NCI-H187 treated with DMSO at 0.1 percent for 48 hours (cell line): ENCODE results near the gene NADK2.
A peak's percentile ranks its signal among the peaks of the same experiment; 100 is the strongest.
"Not testable (repeated sequence)": the region's sequence is repeated elsewhere in the genome, so short reads cannot be mapped to it uniquely, and the experiment has no call there.

Source experiments
- DNase-seq: peaks from one replicate; lab custom pipeline; 2025; lab: John Stamatoyannopoulos, UW

The NADK2 gene, protein sequence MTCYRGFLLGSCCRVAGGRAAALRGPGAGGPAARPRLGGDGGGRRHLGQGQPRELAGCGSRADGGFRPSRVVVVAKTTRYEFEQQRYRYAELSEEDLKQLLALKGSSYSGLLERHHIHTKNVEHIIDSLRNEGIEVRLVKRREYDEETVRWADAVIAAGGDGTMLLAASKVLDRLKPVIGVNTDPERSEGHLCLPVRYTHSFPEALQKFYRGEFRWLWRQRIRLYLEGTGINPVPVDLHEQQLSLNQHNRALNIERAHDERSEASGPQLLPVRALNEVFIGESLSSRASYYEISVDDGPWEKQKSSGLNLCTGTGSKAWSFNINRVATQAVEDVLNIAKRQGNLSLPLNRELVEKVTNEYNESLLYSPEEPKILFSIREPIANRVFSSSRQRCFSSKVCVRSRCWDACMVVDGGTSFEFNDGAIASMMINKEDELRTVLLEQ

DNA sequence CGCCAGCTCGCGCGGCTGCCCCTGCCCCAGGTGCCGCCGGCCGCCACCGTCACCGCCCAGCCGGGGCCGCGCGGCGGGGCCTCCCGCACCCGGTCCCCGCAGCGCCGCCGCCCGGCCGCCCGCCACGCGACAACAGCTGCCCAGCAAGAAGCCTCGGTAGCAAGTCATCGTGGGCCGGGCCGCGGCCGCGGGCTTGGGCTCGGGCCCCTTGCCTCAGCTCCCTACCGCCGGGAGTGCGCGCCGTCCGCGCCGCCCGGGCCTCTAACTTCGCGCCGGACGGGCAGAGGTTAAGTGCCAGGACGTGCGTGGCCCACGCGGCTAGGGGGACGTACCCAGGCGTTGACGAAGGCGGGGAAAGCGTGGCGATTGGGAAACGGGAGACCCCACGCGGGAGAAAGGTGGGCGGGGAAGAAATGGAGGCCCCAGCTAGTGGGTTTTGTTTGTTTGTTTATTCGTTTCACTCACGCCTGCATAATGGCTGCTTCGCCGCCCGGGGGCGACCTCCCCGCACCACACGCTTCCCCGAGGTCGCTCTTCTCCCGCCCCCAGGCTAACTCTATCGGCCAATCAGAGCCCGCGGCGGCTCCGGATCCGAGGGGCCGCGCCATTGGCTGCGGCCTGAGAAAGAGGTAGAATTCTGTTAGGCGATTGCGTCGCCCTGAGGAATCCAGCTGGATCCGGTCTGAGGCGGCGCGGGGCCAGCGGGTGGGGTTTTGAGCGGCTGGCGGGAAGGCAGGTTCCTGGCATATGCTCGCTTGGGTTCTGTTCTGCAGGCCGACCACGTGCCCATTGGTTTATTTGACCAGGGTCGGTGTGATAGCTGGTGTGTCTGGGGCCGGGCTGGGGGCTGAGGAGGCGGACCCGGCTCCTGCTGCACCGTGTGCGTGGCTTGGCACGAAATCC, at the start of gene NADK2:
Gene NADK2, minus strand, starts transcription at position 295 of the 903 bp plus-strand sequence. Its CDS starts 127 bp downstream, at position 168.
- DNase-seq, result peak; percentile 63

DNA sequence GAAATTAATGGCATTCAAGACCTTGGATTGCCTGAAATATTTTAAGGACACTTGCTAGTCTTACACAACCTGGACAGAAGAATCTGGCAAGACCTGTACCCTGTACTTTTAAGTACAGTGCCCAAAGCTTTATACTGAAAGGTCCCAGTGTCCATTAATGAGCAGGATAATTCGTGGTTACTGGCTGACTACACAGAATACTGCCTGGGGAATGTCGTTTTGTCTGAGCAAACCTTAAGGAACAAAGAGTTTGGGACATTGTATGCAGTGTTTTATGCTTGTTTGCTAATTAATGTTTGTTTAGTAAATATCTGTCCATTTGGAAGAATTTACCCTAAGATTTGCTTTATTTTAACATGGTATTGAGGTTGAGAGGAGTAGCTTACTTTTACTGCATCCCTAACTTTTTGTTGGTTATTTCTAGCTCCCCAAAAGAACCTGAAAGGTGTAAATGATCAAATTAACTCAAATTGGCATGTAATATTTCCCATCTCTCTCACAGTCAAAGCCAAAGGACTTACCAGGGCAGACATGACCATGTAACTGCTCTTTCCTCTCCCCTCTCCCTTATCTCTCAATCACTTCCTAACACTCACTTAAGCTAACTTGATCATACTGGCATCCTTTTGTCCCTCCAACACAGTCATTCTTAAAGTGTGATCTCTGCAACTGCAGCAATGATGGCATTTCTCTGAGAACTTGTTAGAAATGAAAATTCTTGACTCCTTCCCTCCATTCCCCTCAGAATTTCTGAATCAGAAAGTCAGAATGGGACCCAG, 44.3 kb upstream of the NADK2 start:
- DNase-seq, result no peak

DNA sequence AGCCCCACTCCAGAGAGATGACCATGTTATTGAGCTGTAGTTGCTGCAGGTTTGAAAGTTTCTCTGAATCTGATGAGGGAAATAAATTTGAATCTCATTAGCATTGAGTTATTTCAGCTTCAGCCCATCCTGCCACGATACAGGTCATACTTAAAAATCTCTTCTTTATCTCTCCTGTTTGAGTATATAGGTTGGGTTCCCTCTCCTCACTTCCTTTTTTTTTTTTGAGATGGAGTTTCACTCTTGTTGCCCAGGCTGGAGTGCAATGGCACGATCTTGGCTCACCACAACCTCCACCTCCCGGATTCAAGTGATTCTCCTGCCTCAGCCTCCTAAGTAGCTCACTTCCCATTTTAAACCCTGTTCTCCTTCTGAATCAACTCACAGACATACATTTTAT, 42.0 kb upstream of the NADK2 start:
- DNase-seq, result not testable (repeated sequence)

DNA sequence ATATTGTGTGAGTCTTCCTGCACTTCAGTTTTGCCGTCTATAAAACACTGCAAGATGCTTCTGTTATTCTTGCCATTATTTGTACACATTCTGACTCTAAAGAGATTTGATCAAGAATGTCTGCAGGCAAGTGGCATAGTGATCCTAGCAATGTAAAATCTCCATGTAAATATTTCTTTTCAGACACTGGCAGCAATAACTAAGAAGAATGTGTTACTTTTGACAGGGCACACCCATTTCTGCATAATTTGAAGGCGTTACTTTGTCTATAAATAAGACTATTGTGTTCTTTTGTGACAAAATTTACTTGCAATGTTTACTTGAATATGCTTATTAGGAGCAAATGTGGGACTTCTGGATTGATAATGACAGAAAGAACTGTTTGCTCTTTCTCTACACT, 39.9 kb upstream of the NADK2 start:
- no peak for DNase-seq

DNA sequence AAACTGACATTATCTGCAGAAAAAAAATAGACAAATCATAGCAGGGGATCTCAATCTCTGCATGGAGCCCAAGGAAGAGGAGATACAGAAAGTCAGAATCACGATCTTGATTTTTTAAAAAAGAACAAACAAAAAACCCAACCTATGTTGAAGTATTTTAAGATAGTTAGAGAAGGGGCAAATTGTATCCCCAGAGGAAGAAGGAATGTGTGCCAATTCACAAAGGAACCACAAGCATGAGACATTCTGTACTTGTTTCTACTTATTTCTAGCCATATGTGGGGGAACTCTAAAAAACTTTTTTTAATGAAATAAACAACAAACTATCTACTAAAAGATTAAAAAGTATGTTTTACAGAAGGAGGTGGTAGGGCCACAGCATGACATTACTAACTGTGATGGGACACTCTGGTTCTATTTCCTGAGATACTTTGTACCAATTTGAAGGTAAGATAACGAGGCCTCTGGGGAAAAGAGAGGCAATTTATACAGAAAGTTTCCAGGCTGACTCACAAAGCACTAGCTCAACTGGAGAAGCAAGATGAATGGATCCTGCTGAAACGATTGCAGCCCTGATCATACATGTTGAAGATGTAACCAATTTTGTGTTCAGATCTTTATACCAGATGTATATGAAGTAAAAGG, 37.5 kb upstream of the NADK2 start:
- no peak for DNase-seq

DNA sequence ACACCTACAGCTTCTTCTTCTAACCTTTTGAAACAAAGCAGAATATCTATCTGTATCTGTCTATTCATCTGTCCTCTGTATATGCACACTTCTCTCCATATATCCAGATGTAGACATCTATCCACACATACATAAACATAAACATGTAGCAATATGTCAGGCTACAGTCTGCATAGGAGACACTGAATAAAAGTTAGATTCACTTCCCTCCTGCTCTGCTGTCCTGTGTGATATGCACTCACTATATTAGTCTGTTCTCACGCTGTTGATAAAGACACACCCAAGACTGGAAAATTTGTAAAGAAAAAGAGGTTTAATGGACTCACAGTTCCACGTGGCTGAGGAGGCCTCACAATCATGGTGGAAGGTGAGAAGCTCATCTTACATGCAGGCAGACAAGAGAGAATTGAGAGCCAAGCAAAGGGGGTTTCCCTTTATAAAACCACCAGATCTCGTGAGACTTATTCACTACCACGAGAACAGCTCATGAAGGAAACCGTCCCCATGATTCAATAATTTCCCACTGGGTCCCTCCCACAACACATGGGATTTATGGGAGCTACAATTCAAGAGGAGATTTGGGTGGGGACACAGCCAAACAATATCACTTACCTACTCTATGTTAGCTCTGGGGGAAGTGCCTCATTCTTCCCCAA, 35.9 kb upstream of the NADK2 start:
- no peak for DNase-seq

DNA sequence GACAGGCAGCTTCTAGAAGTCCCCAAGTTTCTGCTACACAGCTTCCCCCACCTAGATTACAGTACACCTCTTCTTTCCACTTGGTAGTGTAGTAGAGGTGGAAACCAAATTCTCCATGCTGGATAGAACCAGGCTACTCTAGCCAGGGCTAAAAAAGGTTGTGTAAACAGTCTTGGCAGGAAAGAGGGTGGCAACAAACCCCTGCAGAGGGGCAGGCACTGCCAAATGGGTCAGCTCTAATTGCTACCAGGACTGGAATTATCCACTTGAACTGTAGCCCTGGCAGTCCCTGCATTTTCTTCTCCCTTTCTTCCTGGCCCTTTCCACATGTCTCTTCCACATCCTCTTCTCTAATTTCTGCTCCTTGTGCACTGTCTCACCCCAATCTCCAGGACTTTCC, 35.1 kb upstream of the NADK2 start:
- DNase-seq, result no peak

DNA sequence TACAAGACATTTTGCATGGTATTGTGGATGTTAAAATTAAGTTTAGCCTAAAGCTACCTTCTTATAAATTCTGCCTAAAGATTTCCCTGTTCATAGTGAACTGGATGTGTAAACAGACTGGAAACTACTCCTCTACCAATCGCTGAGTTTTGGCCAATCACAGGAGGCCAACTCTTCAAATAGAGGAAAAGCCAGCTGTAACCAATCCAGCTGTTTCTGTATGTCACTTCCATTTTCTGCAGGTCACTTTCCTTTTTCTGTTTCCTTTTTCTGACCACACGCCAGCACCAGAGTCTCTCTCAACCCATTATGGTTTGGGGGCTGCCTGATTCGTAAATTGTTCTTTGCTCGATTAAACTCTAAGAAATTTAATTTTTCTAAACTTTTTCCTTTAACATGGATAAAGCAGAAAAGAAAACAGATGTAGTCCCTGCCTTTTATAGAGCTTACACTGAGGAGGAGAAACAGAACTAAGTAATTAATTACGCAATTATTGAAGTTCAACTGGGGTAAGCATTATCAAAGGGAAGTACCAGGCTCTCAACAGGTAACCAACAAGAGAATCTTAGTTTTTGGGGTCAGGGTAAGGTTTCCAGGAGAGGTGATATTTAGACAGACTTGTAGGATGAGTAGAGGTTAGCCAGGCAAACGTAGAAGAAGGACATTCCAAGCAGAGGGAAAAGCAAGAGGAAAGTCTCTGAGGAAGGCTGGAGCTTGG, 32.2 kb upstream of the NADK2 start:
- DNase-seq, result no peak

DNA sequence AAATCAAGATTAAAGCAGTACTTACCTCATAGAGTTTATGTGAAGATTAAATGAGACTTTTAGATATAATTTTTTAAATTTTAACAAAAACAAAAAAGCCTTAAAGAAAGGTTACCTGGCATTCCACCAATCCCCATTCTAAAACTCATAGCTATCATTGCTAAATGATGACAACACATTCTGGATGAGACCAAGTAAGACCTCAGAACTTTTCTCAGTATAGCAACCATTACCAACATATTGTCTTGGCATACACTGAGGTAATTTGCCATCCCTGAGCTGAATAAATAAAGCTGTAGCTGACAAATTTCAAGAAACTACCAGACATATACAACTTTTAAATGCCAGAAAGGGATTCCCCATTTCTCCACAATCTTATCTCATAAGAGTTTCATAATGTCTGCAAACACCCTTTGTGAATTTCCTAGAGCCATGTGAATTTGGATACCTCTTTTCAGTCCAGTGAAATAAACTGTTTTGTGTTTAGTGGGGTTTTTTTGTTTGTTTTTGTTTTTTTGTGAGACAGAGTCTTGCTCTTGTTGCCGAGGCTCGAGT, 30.5 kb upstream of the NADK2 start:
- DNase-seq, result no peak

DNA sequence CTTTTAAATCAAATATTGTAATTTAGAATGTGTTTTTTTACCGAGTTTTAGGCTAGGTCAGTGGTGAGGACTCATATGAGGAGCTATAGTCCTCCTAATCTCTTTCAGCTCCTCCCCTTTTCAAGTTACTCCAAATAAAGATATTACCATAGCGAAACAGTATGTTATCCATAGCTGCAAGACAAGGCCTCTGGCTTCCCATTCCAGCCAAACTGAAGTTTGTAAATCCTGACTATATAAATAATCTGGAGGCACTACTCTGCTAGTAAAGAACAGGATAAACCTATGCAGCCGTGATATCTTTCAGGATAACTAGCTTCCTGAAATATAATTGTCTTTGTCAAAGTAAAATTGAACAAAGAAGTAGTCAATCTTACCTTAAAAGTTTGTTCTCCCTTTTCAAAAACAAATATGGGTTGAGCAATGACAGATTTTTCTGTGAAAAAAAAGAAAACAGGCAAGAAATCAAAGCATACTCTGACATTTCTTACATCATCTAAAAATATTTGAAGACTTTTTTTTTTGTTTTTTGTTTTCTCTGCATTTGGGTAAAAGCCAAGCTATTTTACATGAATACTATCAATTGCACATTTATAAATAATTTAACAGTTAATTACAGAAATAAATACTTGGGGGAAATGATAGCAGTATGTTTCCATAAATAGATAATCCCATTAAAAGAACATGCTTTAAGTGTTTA, 29.3 kb upstream of the NADK2 start:
- no peak for DNase-seq

DNA sequence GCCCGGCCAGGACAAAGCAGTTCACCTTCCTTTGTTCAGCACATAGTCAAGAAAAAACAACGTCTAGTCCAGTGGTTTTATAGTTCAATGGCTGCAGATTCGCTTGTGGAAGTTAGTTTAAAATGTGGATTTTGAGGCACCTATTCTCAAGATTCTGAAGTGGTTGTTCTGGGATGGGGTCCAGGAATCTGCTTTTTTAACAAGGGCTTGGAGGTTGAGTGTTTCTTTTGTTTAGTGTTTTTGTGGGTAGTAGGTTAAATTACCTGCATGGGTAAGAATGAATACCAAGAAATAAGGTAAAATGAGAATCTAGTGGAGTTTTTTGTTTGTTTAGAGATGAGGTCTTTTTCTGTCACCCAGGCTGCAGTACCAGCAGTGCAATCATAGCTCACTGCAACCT, 28.4 kb upstream of the NADK2 start:
- no peak for DNase-seq

DNA sequence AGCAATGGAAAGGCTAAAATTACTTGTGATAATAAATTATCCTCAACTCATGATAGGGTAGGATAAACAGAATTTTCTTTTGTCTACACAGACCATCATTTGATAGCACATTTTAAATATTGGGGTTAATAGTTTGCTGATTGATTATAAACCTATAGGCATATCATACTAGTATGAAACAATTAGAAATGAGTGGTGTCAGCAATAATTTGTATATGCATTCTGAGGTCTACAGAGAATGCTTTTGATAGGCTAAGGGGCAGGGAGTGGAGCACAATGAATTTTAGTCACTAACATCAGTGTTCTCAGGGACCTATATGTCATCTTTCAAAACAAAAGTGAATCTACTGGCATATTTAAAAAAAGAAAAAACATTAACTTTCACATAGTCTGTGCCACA, 27.8 kb upstream of the NADK2 start:
- DNase-seq, result no peak

DNA sequence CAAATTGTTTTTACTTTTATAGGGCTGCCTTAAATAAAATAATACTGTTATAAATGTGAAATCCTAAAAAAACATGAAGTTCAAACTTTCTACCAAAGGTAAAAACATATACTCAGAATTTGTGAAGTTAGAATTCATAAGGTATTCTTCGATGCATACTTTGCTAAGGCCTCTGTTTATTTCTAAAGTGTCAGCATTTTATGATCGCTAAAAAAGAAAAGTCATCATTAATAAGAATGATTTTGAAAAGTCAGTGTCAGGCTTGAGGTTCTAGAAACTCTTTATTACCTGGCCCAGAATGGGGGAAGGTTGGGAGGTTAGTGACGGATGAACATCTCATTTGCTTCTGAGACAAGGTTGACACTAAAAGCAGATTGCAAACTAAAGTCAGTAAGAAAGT, 26.2 kb upstream of the NADK2 start:
- no peak for DNase-seq

DNA sequence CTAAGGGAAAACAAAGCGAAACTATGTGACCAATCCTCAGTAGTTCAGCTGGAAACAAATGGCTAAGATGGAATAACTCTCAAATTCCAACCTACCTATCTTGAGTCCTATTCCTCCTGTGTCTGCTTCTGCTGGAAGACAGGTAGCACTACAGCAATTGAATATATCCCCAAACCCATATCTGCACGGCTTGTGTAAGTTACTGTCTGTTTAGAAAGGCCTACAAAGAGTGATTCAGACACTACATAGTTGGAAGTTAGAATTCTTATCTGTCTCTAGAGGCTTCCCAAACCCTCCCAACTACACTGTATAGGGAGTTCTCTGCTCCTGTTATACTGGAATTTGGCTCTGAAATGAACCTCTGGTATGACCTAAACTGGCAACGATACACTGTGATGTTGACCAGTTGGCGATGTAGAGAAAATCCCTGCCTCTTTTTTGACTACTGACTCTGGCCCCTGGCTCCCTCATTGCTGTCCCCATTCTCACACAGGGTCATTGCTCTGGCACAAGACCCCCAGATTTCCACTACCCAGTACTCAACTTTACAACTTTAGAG, 22.6 kb upstream of the NADK2 start:
- DNase-seq, result no peak

DNA sequence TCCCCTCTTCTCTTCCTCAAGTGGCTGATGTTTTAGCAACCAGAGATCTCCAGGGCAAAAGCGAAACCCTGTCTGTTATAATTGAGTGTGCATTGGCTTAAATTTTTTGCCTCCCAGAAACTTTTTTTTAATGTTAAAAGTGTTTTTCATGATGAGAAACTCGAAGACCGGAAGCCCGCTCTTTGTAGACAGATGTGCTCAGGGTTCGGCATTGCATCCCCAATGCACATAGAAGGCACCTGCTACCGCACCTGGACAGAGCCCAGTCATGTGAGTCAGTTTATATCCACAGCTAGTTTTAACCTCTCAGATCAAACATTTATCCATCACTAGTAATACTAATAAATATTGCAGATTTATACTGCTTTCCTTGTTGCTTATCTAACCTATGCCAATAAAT, 19.5 kb upstream of the NADK2 start:
- no peak for DNase-seq

DNA sequence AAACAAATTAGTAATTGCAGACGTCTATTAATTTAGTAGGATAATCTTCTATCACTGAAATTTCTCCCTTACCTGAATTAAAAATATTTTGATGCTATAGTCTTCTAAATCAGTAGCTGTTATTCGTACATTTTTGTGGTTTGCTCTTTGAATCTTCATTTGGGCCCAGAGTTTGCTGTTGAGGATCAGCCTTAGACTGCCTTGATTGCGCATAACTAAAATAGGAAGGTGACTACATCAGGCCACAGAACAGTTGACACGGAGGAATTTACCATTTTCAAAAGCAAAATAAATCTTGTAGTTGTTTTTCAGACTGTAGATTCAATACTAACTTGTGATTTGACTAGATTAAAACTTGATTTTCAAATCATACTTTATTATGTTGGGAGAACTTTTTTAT, 11.8 kb upstream of the NADK2 start:
- no peak for DNase-seq

DNA sequence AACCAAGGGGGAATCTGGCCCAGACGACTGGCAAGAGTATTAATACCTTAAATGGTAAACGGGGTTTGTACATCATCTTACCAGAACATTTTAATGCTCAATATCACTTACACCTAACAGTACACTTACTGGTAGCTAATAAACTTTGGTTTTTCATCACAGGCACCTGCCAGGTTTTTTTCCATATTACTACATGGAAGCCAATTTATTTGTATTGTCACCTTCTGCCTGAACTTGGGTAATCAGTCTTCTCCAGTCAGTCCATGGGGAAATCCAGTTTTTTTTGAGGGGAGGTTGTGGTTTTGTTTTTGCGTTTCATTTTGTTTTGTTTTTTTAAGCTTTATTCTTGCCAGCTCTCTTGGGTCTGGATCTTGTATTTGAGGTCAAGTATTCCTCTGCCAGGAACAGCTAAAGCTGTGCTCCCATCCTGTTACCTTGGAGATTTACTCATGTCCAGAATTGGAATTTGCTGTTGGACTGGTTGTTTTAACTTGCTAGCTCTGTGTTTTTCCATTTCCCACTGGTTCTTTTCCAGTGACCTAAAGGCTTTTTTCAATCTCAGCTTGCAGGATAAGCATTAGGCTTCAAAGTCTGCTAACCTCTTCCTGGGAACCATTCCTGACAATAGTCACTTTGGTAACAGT, 11.1 kb upstream of the NADK2 start:
- no peak for DNase-seq

DNA sequence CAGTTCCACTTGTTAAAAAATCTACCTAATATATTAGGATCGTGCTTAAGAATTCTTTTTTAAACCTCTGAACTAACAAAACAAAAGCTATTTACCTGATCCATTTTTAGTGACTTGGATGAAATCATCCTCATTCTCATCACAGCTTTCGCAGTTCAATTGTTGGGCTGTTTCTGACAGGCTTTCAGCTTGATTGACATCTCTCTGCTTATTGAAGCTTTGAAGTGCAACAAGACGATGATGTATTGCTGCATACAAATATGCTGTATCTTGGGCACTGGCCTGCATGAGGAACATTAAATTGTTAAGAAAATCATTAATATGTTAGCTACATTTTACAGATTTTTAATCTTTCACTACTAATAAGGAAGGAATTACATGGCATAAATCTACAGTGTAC, 9.5 kb upstream of the NADK2 start:
- no peak for DNase-seq

DNA sequence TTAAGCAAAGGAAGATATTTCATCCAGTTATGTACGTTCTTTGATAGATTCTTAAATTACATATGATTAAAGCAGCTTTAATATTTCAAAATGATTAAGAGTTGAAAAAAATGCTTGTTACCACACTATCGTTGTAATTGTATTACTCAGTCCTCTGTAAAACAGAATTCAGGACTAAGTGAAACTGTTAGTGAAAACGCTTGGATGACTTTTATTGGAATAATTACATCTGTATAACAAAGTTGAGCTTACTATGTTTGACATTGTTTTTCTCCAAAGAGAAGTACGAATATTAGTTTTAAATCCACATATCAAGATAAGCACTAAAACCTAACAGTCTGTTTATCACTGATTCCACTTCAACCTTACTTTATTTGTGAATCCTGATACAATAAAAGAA, 8.7 kb upstream of the NADK2 start:
- DNase-seq, result no peak
